ENCODE measurements around the gene DCANP1.

The DCANP1 gene

GRCh38 chr5:135445306-135445985, 1.7 kb downstream of the DCANP1 start:
- TF ChIP-seq ZNF274 (IDR thresholded peaks at IDR 0.05; ENCODE audit: low read depth, low read length): no peak
- H3K4me3 ChIP-seq (ENCODE audit: low read length): no peak overlapping the region

DNA sequence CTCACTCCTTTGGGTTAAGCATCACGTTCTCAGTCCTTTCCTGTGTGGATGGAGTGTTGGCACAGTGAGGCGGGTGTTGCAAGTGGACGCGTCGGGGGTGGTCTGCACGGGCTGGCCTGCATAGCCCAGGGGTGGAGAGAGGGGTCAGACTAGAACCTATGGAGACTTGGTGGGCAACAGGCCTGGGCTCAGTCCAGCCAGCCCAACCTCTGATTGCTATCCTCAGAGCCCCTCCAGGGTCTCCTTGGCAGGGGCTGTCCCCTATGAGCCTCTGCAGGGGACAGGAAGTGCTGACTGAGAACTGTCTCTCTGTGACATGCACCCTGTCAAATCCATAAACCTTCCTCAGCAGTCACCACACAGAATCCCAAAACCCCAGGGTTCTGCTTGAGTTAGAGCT, 2.3 kb downstream of the DCANP1 start:
- no peak overlapping the region for H3K4me3 ChIP-seq (ENCODE audit: low read length)

DNA sequence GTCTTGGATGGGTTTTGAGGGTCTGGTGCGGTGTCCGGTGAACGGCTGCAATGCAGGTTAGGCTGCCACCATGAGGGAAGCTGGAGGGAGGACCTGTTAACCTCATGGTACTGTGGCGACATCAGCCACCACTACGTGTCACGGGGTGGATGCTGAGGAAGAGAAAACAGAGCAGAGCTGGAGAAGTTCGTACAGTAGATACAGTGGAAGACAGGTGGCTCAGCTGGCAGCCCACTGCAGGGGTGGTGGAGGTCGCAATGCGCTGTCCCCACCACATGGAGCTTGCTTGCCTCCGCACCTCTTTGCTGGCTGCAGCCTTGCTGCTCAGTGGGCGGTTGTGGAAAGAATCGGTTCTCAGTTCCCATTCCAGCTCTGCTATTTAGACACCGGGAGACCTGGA, 2.8 kb downstream of the DCANP1 start:
- no peak for TF ChIP-seq ZNF274 (IDR thresholded peaks at IDR 0.05; ENCODE audit: low read depth, low read length)
- no peak overlapping the region for H3K4me3 ChIP-seq (ENCODE audit: low read length)

More for the DNA sequence above, 2.3 kb downstream of the DCANP1 start:
- TF ChIP-seq ZNF274 (IDR thresholded peaks at IDR 0.05; ENCODE audit: low read depth, low read length): no peak

DNA sequence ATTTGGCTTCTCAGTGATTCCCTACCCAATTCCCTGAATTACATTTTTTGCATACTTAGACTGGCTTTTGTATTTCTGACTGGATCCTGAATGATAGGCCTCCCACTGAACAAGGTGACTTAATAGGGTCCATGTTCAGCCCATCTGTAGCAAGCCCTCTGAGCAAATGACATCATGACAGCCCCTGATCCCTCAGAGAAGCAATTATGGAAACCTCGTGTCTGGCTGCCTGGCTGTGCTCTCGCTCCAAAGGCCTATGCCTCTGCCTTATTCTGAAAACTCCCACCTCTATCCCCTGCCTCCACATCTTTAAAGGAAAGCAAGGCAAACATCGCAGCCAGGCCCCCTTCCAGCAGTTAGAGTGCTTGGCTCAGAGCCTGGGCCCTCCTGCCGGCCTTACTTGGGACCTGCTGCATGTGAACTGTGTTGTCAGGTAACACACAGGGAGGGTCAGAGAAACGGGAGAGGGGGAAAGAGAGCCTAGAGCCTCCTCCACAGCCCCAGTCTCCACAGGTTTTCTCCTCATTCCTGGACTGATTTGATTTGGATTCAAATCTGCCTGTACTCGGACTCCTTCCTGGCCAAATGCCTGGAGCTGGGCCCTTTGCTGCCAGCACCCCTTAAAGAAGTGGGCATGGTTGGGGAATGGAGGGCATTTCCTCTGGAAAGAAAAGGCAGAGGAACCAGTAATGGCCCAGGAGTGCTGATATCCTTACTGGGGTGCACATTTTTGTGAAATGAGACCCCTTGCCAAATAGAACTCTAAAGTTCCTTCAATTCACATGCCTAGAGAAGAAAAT, 3.8 kb downstream of the DCANP1 start:
- H3K4me3 ChIP-seq (ENCODE audit: low read length): no peak overlapping the region
- no peak for TF ChIP-seq ZNF274 (IDR thresholded peaks at IDR 0.05; ENCODE audit: low read depth, low read length)

GRCh38 chr5:135442431-135443160, 4.6 kb downstream of the DCANP1 start:
- H3K4me3 ChIP-seq (ENCODE audit: low read length): no peak overlapping the region
- no peak for TF ChIP-seq ZNF274 (IDR thresholded peaks at IDR 0.05; ENCODE audit: low read depth, low read length)

GRCh38 chr5:135441919-135442318, 5.2 kb downstream of the DCANP1 start:
- TF ChIP-seq ZNF274 (IDR thresholded peaks at IDR 0.05; ENCODE audit: low read depth, low read length): no peak
- no peak overlapping the region for H3K4me3 ChIP-seq (ENCODE audit: low read length)

DNA sequence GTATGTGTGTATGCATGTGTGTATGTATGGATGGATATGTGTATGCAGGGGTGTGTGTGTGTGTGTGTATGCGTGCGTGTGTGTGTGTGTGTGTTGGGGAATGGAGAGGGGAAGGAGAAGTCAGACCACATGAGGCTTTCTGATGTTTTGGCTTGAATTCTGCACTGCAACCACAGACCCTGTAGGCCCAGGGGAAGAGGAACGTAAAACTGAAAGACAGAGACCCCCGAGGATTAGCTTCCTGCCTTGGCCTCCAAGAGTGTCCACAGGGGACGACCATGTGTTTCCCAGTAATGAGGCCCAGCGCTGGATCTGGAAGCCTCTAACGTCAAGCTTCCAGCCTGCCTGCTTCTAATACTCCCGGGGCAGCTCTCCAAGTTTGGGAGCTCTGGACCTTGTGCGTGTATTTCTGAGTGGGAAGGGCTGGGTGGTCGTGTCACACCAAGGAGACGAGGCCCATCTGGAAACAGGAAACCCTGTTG, 5.8 kb downstream of the DCANP1 start:
- no peak for TF ChIP-seq ZNF274 (IDR thresholded peaks at IDR 0.05; ENCODE audit: low read depth, low read length)
- no peak overlapping the region for H3K4me3 ChIP-seq (ENCODE audit: low read length)

- no peak for TF ChIP-seq ZNF274 (IDR thresholded peaks at IDR 0.05; ENCODE audit: low read depth, low read length)
- H3K4me3 ChIP-seq (ENCODE audit: low read length): no peak overlapping the region
Observed at GRCh38 chr5:135440916-135441315, 6.2 kb downstream of the DCANP1 start.

DNA sequence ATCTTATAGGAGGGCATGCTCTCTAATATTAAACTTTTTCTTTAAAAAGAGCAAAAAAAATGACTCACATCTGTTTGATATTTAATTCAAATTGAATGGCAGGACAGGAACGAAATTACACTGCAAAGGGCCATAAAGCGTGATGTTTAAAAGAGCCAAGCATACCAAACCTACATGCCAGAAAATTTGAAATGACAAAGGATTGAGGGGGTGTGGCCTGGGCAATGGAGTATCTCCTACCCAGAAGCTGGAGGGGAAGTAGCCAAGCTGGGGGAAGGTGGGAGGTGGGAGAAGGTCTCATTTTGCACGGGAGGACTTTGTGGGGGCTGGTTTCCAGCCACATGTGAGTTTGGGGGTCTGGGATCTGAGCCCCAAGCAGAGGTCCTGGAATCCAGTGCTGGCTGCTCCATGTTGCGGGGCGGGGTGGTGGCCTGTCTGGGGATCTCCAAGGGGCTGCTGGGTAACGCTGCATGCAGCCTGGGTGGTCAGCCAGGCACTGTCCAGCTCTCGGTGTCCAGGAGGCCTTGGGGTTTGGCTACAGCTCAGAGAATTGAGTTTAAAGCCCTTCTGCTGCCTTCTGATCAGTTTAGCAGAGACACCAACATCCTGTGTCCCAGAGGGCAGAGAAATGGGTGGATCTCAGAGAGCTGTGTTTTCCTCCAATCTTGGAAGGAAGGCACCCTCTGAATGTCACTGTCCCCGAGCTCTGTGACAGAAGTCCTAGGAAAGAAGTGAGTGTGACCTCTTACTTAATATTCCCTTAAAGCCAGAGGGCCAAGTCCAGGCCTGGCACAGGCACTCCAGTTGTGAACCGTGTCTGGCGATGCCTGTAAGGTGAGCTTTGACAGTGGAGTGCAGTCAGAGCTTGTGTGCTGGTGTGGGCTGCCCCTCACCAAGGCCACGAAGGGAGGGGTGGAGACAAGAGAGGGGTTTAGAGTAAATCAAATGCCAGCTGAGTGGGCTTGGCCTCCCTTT, 7.6 kb downstream of the DCANP1 start:
- TF ChIP-seq ZNF274 (IDR thresholded peaks at IDR 0.05; ENCODE audit: low read depth, low read length): no peak
- no peak overlapping the region for H3K4me3 ChIP-seq (ENCODE audit: low read length)

GRCh38 chr5:135438636-135439221, 8.4 kb downstream of the DCANP1 start:
- no peak overlapping the region for H3K4me3 ChIP-seq (ENCODE audit: low read length)
- no peak for TF ChIP-seq ZNF274 (IDR thresholded peaks at IDR 0.05; ENCODE audit: low read depth, low read length)

- H3K4me3 ChIP-seq (ENCODE audit: low read length): no peak overlapping the region
- no peak for TF ChIP-seq ZNF274 (IDR thresholded peaks at IDR 0.05; ENCODE audit: low read depth, low read length)
Observed at GRCh38 chr5:135437796-135438560, 9.2 kb downstream of the DCANP1 start.

DNA sequence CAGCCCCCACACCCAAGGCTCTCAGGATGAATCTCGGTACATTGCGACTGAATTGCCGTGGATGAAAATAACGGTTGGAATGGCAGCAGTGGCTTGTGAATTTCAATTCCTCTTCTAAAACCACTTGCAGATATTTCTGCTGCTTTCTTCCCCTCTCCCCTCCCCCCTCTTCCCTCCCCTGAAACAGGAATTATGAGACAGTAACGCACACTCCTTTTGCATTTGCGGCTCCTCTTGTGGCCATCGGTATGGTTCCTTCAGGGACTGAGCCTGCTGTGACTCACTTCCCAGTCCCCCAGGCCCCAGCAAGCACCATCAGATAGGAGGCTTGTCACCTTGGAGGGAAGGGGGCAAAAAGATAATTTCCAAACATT, 9.7 kb downstream of the DCANP1 start:
- no peak for TF ChIP-seq ZNF274 (IDR thresholded peaks at IDR 0.05; ENCODE audit: low read depth, low read length)

More for the DNA sequence above, 9.7 kb downstream of the DCANP1 start:
- H3K4me3 ChIP-seq (ENCODE audit: low read length): no peak overlapping the region
